RWPE2 (cell line): Measurements from ENCODE around the gene GDI1.
A peak's percentile ranks its signal among the peaks of the same experiment; 100 is the strongest.

Source experiments
- ATAC-seq: fragments of 200-7000 bp; cut with Tn5 transposase; 3 replicates; pipeline ENCODE4 v1.9.1; 2021; ENCODE audit warnings: low read depth
- DNase-seq: peaks from one replicate; pipeline ENCODE4 v3.0.0-alpha.2; 2020; ENCODE audit warnings: low spot score
- H3K27ac ChIP-seq: fragments of 450-650 bp; 2 replicates; pipeline ENCODE4 v1.5.1; 2017; ENCODE audit warnings: mild to moderate bottlenecking; ENCODE audit not compliant: poor library complexity, severe bottlenecking
- H3K27me3 ChIP-seq: fragments of 250-450 bp; sonication (Bioruptor Pico); 2 replicates; pipeline ENCODE4 v1.5.1; 2021; ENCODE audit warnings: mild to moderate bottlenecking, moderate library complexity; ENCODE audit not compliant: insufficient read depth, poor library complexity, severe bottlenecking
- H3K36me3 ChIP-seq: fragments of 250-450 bp; sonication (Bioruptor Pico); 2 replicates; pipeline ENCODE4 v1.5.1; 2020; ENCODE audit warnings: low read depth, mild to moderate bottlenecking, moderate library complexity
- H3K4me1 ChIP-seq: fragments of 250-450 bp; sonication (Bioruptor Pico); 2 replicates; pipeline ENCODE4 v1.5.1; 2021; ENCODE audit warnings: mild to moderate bottlenecking, moderate library complexity; ENCODE audit not compliant: insufficient read depth, poor library complexity, severe bottlenecking
- H3K4me3 ChIP-seq: fragments of 250-450 bp; sonication (Bioruptor Pico); 2 replicates; pipeline ENCODE4 v1.5.1; 2021; ENCODE audit warnings: mild to moderate bottlenecking, moderate library complexity; ENCODE audit not compliant: severe bottlenecking
- H3K9me3 ChIP-seq: fragments of 250-450 bp; sonication (Bioruptor Pico); 2 replicates; pipeline ENCODE4 v1.5.1; 2021; ENCODE audit warnings: mild to moderate bottlenecking, moderate library complexity; ENCODE audit not compliant: severe bottlenecking
- CTCF ChIP-seq: fragments of 450-650 bp; IDR thresholded peaks from one replicate; pipeline ENCODE4 v1.5.1; 2017; ENCODE audit warnings: mild to moderate bottlenecking, moderate library complexity; ENCODE audit not compliant: poor library complexity, severe bottlenecking

The GDI1 gene

GRCh38 chrX:154452823-154453222, 15.9 kb downstream of the GDI1 start:
- Histone ChIP-seq H3K27ac (no peak overlapping the region), H3K27me3 (no peaks in the 10 kb centered on the region), H3K4me1 (no peaks in the 10 kb centered on the region), H3K9me3 (no peaks in the 10 kb centered on the region), H3K4me3 (no peak overlapping the region), H3K36me3 (0 out of 2 replicates have a peak, but pooled peaks cover 3% of the 10 kb centered on the region)
- no peak for ATAC-seq
- TF ChIP-seq CTCF: no peak
- DNase-seq: no peak

DNA sequence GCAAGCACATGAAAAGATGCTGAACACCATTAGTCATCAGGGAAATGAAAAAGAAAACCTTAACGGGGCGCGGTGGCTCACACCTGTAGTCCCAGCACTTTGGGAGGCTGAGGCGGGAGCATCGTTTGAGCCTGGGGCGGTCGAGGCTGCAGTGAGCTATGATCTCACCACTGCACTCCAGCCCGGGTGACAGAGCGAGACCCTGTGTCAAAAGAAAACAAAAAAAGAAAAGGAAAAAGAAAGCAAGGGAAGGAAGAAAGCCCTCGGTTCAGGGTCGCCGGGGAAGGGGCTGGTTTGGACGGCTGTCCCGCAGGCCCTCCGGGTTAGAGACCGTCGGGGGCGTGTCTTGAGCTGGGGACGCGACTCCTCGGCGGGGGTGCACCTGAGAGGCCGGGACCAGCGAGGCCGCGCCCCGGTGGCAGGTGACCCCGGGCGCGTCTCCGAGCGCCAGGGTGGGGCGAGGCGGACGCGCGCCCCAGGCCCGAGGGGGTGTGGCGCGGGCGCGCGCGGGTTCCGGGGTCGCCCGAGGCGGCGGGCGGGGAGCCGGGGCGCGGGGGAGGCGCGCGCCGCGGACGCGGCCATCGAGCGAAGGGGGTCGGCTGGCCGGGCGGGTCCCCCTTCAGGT, 20.6 kb downstream of the GDI1 start:
- no peaks in the 10 kb centered on the region for H3K4me1 ChIP-seq
- peak overlapping the region; percentile 60 for H3K27ac ChIP-seq
- ATAC-seq (no peak; the same call in 2 of the 3 replicates), DNase-seq (no peak)
- H3K9me3 ChIP-seq: no peaks in the 10 kb centered on the region
- TF ChIP-seq CTCF: no peak
- peaks cover 11% of the 10 kb centered on the region for H3K36me3 ChIP-seq
- H3K27me3 ChIP-seq: no peaks in the 10 kb centered on the region
- H3K4me3 ChIP-seq: peak overlapping the region; percentile 90

GRCh38 chrX:154458116-154458953, 21.4 kb downstream of the GDI1 start, which contains the start of gene PLXNA3:
Gene PLXNA3 (plus strand): TSS chrX:154458281. CDS start chrX:154460184, 1,903 bp downstream.
- no peaks in the 10 kb centered on the region for H3K4me1 ChIP-seq
- DNase-seq: no peak
- H3K27me3 ChIP-seq: no peaks in the 10 kb centered on the region
- peak within 1 kb of the TSS; percentile 90 for H3K4me3 ChIP-seq
- peak; percentile 54 for ATAC-seq
- peak within 1 kb of the TSS; percentile 60 for H3K27ac ChIP-seq
- peaks cover 8% of the 10 kb centered on the region for H3K36me3 ChIP-seq
- no peak for TF ChIP-seq CTCF
- H3K9me3 ChIP-seq: no peaks in the 10 kb centered on the region

GRCh38 chrX:154458954-154459778, 22.2 kb downstream of the GDI1 start:
- ATAC-seq (peak; percentile 60), DNase-seq (no peak)
- Histone ChIP-seq H3K27ac (peak overlapping the region; percentile 60), H3K4me3 (peak overlapping the region; percentile 90), H3K9me3 (no peaks in the 10 kb centered on the region), H3K4me1 (no peaks in the 10 kb centered on the region), H3K27me3 (no peaks in the 10 kb centered on the region), H3K36me3 (peaks cover 7% of the 10 kb centered on the region)
- TF ChIP-seq CTCF: no peak
